ENCODE data around the gene ABCG4. TPM values are rescaled to one million over a fixed set of nuclear protein-coding genes. Genes with fewer than 3 reads are reported as not detected.

The ABCG4 gene
- total RNA-seq, 4 donors from 2014 or later, result not detected

- TF ChIP-seq CTCF (IDR thresholded peaks at IDR 0.05; ENCODE audit: low read depth), result no peak
Measured at GRCh38 chr11:119180729-119181676, 32.2 kb downstream of the ABCG4 start.

- TF ChIP-seq CTCF (IDR thresholded peaks at IDR 0.05; ENCODE audit: low read depth), result no peak
Measured at GRCh38 chr11:119181677-119182412, 33.0 kb downstream of the ABCG4 start.

- TF ChIP-seq CTCF (IDR thresholded peaks at IDR 0.05; ENCODE audit: low read depth), result no peak
Measured at GRCh38 chr11:119185981-119186634, 37.3 kb downstream of the ABCG4 start.

GRCh38 chr11:119187123-119187892, 38.5 kb downstream of the ABCG4 start:
- no peak for TF ChIP-seq CTCF (IDR thresholded peaks at IDR 0.05; ENCODE audit: low read depth)

- TF ChIP-seq CTCF (IDR thresholded peaks at IDR 0.05; ENCODE audit: low read depth), result no peak
Measured at GRCh38 chr11:119188067-119188466, 39.2 kb downstream of the ABCG4 start.

- no peak for TF ChIP-seq CTCF (IDR thresholded peaks at IDR 0.05; ENCODE audit: low read depth)
Measured at GRCh38 chr11:119188887-119189286, 40.0 kb downstream of the ABCG4 start.
